Suppressor macrophage treated with lipopolysaccharide for 1 hour (primary cell): ENCODE measurements around the gene AFAP1L2.

Source experiments
- DNase-seq, 3 donors: peaks; one replicate each; pipeline ENCODE4 v3.0.0-alpha.2; 2020 to 2022

AFAP1L2 gene

DNA sequence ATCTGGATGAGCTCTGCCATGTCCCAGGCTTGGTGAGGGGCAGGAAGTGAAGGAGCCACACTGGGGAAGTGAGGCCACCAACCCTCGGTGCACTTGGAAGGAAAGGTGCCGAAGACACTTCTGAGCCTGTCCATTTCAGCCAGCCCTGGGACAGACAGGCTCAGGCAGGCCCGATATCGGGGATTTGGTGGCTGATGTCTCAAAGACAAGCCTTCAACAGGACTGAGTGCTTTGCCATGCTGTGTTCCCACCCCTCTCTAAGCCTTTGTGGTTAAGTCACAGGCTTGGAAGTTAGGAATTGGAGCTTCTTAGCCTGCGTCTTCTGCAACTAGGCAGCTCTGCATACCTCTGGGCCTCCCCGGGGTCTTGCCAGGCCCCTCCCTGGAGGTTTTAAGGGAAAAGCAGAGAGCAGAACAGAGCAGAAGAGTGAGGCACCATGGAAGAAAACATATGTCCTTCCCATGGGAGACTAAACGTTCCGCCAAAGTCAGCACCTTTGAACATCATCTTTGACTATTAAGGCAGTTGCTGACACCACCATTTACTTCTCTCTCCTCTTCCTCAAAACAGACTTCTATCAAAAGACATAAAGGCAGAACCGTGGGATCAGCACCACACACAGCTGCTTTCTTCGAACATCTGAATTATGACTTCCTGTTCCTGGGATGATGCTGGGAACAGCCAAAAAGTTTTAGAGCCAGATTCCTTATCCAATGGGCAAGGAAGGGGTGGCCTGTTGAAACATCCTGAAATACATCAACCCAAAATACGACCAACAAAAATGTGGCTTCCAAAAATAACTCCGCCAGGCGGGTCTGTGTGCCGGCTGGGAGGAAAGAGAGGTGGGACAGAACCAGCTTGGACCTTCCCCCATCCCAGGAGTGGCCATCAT is 71.8 kb downstream of the AFAP1L2 start:
- no peak for DNase-seq

DNA sequence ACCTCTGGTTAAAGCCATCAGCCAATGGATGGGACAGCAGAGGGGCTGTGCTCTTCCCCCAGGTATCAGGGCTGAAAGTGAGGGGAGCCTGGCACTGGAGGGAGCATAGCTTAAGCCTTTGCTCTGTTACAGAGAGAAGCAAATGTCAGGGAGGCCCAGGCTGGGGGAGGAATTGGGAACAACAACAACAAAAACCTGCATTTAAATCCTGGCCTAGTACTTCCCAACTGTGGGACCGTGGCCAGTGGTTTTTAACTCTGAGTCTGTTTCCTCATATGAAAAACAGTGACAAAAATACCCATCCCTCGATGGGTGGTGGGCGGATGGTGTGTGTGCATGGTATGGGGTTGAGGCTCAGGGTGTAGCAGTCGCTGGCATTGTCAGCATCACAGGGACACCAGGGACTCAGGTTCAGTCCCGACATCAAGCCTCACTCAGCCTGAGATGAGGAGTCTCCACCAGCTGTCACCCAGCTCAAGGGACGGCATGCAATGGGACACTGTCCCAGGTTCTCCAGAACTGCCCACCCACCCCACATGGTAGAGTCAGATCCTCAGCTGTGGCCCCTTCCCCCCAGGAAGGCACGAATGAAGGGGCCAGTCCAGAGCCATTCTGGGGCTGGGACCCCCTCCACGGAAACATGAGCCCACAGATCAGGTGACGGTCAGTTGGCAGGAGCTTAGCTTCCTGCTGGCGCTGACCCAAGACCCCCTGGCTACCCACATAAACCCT is 74.5 kb downstream of the AFAP1L2 start:
- no peak for DNase-seq

DNA sequence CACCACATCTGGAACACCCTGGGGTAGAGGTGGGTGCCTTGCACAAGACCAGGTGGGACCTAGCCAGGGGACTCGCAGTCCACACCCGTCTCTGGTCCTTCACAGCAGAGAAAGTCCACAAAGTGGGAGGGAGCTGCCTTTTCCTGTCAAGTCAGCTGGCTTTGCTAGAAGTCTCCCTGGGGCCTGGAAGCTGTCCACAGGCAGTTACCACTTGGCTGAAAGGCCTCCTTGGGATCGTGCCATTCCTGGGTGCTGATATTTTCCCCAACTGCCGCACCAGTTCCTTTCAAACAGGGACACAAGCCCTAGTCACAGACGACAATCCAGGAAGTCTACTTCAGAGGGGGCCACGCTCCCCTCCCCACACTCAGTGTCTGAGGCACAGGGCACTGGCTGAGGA is 75.4 kb downstream of the AFAP1L2 start:
- DNase-seq = no peak

DNA sequence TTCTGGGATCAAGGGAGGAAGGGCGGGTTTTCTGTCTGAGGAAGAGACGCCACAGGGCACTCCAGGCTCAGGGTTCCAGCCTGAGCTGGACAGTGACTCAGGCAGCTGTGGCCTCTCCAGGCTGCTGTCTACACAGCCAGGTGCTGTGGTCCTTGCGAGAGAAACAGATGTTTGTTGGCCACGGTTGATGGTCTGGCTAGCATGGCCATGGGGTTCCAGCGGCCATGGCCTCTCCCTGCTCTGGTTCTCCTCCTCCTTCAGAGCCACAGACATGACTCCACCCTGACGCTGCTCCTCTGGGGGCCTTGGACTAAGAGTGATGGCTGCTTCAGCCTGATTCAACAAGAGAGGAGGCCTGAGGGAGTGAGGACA is 75.9 kb downstream of the AFAP1L2 start:
- DNase-seq = no peak

DNA sequence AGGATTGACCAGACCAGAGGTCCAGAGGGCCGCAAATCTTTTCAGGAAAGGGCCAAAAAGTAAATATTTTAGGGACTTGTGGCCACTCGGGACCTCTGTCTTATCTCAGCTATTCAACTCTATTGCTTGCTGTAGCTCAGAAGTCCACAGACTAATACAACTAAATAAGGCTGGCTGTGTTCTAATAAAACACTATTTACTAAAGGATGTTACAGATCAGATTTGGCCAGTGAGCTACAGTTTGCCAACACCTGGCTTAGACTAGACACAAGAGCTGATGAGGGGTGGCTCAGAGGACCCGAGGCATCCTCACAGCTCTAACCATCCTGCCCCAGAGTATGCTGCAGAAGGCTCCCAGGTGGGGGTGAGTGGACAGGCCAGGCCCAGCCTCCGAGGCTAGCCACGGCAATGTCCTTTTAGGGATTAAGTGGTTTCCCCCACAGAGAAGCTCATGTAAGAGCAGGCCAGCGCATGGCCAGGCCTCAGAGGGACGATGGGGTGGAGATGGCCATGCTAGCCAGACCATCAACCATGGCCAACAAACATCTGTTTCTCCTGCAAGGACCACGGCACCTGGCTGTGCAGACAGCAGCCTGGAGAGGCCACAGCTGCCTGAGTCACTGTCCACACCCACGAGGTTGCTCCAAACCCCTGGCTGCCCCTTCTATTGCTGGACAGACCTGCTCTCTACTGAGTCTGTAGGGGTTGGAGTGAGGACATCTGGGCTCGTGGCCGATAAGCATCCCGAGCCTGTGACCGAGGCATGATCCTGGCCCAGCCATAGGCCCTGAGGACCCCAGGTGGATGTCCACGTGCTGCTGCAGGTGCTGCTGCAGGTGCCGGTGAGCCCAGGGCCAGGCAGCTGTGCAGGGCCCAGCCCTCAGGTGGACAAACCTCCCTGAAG is 76.5 kb downstream of the AFAP1L2 start:
- no peak for DNase-seq

DNA sequence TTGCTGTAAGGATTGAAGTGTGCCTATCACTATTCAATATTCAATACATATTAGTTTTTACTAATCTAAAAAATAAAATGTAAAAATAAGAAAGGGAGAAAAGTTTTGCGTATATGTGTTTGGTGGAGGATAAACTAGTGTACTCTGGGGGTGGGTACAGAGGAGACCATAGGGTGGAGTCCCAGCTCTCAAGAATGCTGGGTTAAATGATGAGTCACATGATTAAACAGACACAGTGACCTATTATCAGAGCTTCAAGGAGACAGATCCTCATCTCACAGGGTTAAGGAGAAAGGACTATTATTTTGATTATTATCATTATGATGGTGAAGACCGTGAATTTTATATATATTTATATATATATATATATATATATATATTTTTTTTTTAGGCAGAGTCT is 77.5 kb downstream of the AFAP1L2 start:
- DNase-seq = no peak

DNA sequence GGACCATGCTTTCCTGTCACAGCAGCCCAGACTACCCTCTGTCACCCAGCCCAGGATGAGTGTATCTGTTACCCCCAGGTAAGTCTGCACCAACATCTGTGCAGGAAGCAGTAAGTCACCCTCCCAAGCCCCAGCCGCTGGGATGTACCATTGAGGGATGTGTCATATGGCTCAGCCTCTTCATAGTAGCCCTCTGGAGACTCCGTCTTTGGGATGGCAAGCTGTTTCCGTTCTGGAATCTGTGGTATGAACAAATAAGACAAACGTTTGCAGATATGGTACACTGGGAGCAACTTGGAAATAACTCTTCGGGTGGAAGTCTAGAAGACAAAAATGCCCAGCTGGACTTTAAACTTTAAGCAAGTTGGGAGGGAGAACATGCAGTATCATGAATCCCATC is 81.3 kb downstream of the AFAP1L2 start:
- no peak for DNase-seq

DNA sequence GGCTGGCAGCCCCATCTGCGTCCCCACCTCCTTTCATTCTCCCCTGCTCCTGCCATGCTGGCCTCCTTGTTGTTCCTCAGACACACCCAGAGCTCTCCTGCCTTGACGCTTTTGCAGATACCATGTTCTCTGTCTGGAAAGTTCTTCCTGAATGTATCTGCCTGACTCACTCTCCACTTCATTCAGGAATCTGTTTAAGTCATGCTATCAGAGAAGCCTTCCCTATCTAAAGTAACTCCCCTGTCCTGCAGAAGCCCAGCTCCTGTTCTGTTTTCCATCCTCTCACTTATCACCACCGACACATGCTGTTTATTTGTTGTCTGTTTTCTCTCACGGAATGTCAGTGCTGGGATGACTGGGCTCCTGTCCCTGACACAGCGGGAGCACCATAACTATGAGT is 82.0 kb downstream of the AFAP1L2 start:
- DNase-seq = no peak

DNA sequence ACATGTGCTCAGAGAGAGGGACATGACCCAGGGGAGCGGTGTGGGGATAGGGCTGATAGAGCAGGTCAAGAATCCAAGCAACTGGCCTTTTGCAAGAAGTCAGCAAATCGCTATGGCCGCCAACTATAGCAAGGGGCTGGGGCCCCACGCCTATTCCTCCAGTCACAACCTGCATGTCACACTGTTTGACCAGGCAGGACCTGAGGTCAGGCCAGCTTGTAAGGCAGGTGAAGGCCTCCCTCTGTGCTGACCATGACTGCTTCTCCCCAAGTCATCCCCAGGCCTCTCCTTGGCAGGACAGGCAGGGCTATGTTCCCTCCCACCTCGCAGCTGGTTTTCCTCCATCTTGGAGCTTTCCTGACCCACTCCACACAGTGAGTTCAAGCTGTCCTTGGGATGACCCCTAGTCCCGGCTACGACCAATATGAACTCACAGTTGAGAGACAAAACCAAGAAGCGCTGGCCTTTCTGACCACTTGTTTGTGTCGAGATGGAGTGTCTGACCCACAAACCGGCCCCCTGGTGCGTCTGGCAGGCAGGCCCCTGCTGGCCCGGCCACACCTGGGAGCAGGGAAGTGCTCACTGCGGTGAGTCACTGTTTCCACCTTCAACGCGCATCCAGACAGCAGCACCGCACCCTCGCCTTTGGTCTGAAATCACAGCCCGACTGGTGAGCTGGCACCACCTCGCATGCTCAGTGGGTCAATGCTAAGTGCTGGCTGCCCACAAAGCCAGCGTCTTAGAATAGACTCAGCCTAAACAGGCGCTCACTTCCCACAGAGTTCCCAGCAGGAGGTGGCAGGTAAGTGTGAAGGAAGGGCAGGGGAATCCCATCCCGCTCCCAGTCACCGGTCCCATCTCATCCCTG is 83.8 kb downstream of the AFAP1L2 start:
- no peak for DNase-seq

DNA sequence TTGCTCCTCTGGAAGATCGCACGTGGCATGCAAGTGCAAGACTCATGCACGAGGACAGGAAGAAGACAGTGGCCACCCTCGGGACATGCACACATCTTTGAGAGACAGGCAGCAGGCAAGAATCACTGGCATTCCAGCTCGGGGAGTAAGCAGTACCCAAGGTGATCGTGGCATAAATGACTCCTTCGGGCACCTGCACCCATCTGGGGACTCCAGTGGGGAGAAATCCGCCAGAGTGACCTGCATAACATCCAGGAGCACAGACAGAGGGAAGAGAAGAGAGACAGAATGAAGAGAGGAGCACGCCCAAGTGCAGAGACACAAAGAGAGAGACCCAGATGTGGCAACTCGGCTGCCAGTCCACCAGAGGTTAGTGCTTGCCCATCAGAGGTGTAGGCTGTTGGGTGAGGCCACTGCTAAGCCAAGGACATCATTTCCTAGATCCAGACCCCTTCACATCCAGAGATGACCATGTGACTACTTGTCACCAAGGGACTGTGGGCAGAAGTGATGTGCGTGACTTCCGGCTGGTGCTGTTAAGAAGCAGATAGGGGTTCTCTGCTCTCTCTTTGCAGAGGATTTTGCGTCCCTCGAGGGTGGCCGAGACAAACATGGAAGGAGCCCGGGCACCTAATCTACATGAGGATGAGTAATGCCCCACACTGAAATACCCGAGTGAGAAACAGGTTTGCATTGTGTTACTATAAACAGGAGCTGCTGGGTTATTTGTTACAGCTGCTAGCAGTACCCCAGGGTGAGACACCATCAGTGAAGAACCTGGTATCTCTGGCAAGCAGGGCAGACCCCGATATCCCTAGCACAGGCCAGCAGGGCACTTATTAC is 84.7 kb downstream of the AFAP1L2 start:
- no peak for DNase-seq

DNA sequence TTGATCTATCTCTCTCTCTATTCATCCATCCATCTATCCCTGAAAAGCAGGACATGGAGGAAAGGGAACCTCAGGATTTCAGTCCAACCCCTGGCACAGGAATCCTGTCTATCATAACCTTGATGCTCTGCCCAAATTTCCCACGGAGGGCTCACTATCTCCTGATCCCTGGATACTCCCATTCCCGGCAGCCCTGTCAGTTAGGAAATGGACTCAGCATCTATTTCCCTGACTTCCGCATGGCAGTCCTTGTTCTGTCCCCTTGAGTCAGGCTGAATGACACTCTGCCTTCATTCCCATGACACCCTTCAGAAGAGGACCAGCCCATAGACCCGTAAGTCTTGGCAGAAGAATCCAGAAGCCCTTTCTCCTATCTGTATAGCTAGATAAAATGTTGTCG is 87.6 kb downstream of the AFAP1L2 start:
- no peak for DNase-seq

DNA sequence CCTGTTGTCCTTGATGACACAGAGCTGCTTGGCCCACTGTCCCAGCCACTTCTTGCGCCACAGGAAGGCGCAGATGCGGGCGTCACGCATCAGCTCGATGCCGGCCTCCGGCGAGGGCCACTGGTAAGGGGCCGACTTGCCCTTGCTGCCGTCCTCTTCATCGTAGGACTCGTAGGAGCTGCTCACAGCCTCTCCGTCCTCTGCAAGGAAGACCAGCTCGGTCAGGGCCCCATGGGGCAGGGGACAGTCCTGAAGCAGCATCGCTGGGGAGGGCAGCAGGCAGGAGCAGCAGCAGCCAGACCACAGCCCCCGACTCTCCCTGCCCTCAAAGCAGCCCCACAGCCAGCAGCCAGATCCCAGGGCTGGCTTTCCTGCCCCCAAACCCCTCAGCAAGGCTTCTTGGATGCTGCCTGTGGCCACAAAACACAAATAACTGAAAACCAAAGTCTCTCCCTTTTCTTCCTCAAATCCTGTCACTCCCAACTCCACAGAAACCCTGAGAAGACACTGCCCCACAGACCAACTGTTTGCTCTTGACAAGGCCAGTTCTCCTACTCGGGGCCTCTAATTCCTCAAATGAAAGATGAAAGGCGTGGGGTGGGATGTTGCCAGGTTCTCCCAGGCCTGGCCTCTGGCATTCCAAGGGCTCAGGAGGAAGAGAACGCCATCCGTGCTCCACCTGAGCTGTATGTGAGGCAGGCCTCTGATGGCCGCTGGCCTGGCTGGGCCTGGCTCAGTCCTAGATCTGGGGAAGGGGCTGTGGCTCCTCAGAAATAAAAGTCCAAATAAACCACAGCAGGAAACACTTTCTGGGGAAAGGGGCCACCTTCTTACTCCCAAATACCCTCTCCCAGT is 88.5 kb downstream of the AFAP1L2 start:
- no peak for DNase-seq

DNA sequence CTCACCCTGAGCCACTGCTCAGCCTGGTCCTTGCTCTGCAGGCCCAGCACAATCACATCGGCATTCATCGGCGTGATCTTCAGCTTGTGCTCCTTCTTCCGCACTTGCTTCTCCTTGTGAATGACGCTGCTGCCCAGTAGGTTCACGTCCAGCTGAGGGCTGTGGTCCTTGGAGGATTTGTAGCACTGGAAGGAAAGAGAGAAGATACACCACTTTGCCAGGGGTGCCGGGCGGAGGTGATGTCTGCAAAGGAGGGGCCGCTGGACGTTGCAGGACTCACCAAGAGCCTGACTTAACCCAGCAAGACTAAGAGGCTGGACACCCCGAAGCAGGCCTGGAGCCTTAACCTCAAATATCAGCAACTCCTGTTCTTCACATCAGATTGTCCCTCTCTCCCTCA is 90.4 kb downstream of the AFAP1L2 start:
- DNase-seq = no peak

DNA sequence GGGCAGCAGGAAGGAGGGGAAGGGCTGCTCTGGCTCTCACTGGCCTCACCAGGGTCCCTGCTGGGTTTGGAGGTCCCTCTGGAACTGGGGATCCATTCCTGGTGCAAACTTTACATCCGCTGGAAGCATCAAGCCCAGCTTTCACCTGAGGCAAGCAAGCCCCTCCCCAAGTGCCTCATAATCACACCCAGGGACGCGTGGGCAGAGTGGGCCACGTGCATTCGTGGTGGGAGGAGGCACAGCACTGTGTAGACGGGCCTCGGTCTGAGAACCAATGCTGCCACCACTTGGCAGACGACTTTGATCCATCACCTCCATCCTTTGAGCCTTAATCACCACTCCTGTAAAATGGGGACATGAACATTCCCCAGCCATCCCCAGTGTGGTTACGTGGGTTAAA is 91.2 kb downstream of the AFAP1L2 start:
- DNase-seq = no peak

DNA sequence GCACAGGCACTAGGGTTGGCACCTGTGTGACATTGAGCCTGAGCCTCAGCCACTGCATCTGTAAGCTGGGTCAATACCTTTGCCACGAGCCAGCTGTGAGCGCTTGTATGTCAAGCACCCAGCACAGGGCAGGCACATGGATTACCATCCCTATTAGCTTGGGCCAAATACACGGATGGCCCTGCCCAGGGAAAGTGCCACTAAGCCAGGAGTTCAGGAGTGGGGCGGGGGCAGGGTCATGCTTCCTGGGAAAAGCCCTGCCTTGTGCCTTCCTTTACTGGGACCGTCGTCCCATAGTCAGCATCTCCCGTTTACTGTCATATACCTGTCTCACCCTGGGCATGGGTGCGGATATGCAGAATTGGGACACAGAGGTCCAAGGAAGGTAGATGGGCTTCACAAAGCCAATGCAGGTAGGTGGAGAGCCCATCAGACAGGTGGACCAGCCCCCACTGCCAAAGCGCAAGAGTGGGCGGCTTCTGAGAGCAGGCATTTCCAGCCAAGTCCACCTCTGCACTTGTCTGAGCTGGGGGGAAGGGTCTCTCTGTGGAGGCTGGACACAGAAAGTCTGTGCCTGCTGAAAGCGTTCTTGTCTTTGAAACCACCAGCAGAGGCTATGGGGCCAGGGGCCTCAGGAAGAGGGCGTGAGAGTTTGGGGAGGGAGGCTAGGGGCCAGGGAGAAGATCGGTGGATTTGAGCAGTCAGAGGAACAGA is 92.6 kb downstream of the AFAP1L2 start:
- no peak for DNase-seq

DNA sequence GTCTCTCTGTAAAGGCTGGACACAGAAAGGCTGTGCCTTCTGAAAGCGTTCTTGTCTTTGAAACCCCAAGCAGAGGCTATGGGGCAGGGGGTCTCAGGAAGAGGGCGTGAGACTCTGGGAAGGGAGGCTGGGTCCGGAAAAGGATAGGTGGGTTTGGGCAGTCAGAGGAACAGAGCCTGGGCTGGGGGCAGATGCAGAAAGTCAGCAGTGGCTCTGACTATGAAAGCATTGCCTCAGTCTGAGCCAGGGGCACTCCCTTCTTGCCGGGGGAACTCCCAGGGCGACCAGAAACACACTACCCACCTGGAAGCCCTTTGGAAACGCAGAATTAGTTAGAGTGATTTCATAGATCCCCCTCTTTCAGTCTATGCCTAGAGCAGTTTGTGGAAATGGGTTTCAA is 93.3 kb downstream of the AFAP1L2 start:
- DNase-seq = no peak

DNA sequence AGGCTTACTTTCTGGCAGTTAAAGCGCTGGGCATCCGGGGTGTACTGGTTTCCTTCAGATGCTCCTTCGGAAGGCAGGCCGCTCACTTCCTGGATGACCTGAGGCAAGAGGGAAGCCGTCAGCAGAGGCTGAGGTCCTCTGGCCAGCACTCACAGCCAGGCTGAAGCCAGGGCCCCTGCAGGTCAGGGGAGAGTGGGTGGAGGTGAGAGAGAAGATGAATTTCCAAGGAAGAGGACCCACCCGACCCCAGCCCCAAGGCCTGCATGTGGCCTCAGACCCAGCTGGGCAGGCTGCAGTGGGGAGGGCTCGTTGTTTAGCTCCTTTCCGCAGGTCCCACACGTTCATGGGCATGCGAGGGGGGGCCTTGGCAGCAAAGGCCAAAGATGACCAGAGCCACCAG is 94.0 kb downstream of the AFAP1L2 start:
- no peak for DNase-seq

DNA sequence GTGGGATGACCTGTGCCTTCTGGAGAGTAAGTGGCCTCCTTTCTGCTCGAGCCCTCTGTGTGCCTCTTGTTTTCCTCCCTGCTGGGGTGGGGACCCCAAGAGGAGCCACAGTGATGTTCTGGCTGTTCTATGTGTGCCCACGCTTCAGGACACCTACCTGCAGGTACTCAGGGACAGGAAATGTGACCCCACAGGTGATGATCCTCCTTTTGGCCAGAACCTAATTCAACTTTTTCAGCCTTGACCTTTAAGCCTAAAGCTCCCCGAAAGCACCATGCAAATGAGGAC is 95.0 kb downstream of the AFAP1L2 start:
- no peak for DNase-seq

DNA sequence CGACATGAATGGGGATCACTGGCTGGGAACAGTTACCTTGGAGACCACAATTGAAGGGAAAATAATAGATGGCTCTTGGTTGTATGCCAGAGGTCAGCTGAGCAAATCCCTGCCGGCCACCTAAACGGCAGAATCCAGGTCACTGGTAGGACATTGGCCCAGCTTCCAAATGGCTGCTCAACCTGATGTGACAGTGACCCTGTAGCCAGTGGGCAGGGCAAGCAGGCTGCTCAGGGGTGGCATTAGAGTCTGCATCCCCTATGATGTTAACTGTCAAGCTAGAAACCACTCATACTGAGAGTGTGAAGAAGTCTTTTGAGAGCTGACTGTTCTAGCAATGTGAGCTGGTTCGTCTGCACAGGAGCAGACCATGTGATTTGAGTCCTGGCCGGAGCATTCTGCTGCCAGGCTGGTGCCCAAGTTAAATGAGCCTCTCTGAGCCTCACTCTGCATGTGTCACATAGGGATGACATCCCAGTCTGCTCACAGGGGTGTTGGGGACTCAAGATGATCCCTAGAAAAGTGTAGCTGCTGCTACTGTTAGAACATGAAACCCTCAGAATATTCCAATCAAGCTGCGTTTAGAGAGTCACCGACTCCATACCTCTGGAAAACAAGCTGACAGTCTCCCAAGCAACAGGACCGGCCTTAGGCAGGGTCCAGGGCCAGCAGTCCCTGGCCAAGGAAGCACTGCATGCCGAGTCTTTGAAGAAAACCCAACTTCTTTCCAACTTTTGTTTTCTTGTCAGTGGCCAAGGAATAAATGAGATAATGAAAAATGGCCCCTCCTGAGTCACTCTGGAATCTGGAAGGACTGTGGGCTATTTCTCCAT is 95.6 kb downstream of the AFAP1L2 start:
- DNase-seq = no peak
